H9 (cell line): ENCODE measurements around the gene PHF21B. TPM values are rescaled to one million over a fixed set of nuclear protein-coding genes. Genes with fewer than 3 reads are reported as not detected.

ENCODE experiments used
- DNase-seq: peaks from one replicate; pipeline ENCODE4 v3.0.0-alpha.2; 2017
- H2AFZ ChIP-seq: one replicate; pipeline ENCODE4 v1.6.1; 2013; ENCODE audit warnings: mild to moderate bottlenecking, low read length, control low read depth, moderate library complexity
- H2AK5ac ChIP-seq: 2 replicates; pipeline ENCODE4 v1.6.1; 2013; ENCODE audit warnings: low read length, control low read depth, mixed read lengths; ENCODE audit not compliant: insufficient read length
- H2BK120ac ChIP-seq: one replicate; pipeline ENCODE4 v1.6.1; 2013; ENCODE audit warnings: low read depth, mild to moderate bottlenecking, low read length, control low read depth, inconsistent platforms; ENCODE audit not compliant: poor library complexity, severe bottlenecking
- H2BK12ac ChIP-seq: 2 replicates; pipeline ENCODE4 v1.6.1; 2013; ENCODE audit warnings: low read length, control low read depth, mixed read lengths, low read depth; ENCODE audit not compliant: insufficient read length
- H2BK15ac ChIP-seq: 2 replicates; pipeline ENCODE4 v1.6.1; 2013; ENCODE audit warnings: low read depth, low read length, control low read depth
- H2BK20ac ChIP-seq: one replicate; pipeline ENCODE4 v1.6.1; 2013; ENCODE audit warnings: low read depth, mild to moderate bottlenecking, low read length, control low read depth, inconsistent platforms; ENCODE audit not compliant: poor library complexity, severe bottlenecking
- H2BK5ac ChIP-seq: 2 replicates; pipeline ENCODE4 v1.6.1; 2013; ENCODE audit warnings: low read length, control low read depth, mixed read lengths; ENCODE audit not compliant: insufficient read length
- H3K14ac ChIP-seq: 2 replicates; pipeline ENCODE4 v1.6.1; 2013; ENCODE audit warnings: low read length, control low read depth; ENCODE audit not compliant: insufficient read depth
- H3K18ac ChIP-seq: 2 replicates; pipeline ENCODE4 v1.6.1; 2013; ENCODE audit warnings: low read depth, mild to moderate bottlenecking, mixed read lengths, low read length, control low read depth; ENCODE audit not compliant: insufficient read length
- H3K23ac ChIP-seq: 2 replicates; pipeline ENCODE4 v1.6.1; 2013; ENCODE audit warnings: low read length, control low read depth, mixed read lengths, low read depth; ENCODE audit not compliant: insufficient read length
- H3K23me2 ChIP-seq: 2 replicates; pipeline ENCODE4 v1.6.1; 2013; ENCODE audit warnings: low read depth, mild to moderate bottlenecking, mixed read lengths, low read length, control low read depth; ENCODE audit not compliant: insufficient read length, poor library complexity, severe bottlenecking
- H3K27ac ChIP-seq: 2 replicates; pipeline ENCODE4 v1.5.1; 2013; ENCODE audit warnings: low read length, control low read depth, mixed read lengths, low read depth; ENCODE audit not compliant: insufficient read length
- H3K27me3 ChIP-seq: 2 replicates; pipeline ENCODE4 v1.6.1; 2013; ENCODE audit warnings: low read length, control low read depth, inconsistent platforms; ENCODE audit not compliant: insufficient read depth
- H3K4ac ChIP-seq: 2 replicates; pipeline ENCODE4 v1.6.1; 2013; ENCODE audit warnings: low read depth, mild to moderate bottlenecking, control low read depth, inconsistent platforms, low read length, moderate library complexity
- H3K4me1 ChIP-seq: 2 replicates; pipeline ENCODE4 v1.6.1; 2013; ENCODE audit warnings: low read length, control low read depth, inconsistent platforms; ENCODE audit not compliant: insufficient read depth
- H3K4me2 ChIP-seq: 2 replicates; pipeline ENCODE4 v1.6.1; 2013; ENCODE audit warnings: low read length, control low read depth, mixed read lengths; ENCODE audit not compliant: insufficient read length, insufficient read depth
- H3K56ac ChIP-seq: 2 replicates; pipeline ENCODE4 v1.6.1; 2013; ENCODE audit warnings: low read depth, mild to moderate bottlenecking, mixed read lengths, low read length, control low read depth; ENCODE audit not compliant: insufficient read length
- H3K79me1 ChIP-seq: 2 replicates; pipeline ENCODE4 v1.6.1; 2013; ENCODE audit warnings: low read depth, mild to moderate bottlenecking, moderate library complexity, low read length, control low read depth, inconsistent platforms; ENCODE audit not compliant: insufficient read depth, poor library complexity, severe bottlenecking
- H3K79me2 ChIP-seq: 2 replicates; pipeline ENCODE4 v1.6.1; 2013; ENCODE audit warnings: low read length, control low read depth, inconsistent platforms; ENCODE audit not compliant: insufficient read depth
- H3K9ac ChIP-seq: 2 replicates; pipeline ENCODE4 v1.6.1; 2013; ENCODE audit warnings: low read length, control low read depth, mixed read lengths; ENCODE audit not compliant: insufficient read length; ENCODE audit errors: extremely low read depth
- H3K9me3 ChIP-seq: one replicate; pipeline ENCODE4 v1.6.1; 2013; ENCODE audit warnings: low read depth, low read length, inconsistent platforms; ENCODE audit not compliant: control insufficient read depth
- H3T11ph ChIP-seq: one replicate; pipeline ENCODE4 v1.6.1; 2013; ENCODE audit warnings: mild to moderate bottlenecking, low read length, control low read depth, inconsistent platforms
- H4K20me1 ChIP-seq: one replicate; pipeline ENCODE4 v1.6.1; 2013; ENCODE audit not compliant: control insufficient read depth, insufficient read length, insufficient read depth
- H4K5ac ChIP-seq: 2 replicates; pipeline ENCODE4 v1.6.1; 2013; ENCODE audit warnings: low read depth, mild to moderate bottlenecking, mixed read lengths, low read length, control low read depth; ENCODE audit not compliant: insufficient read length
- H4K8ac ChIP-seq: replicated peaks from 2 replicates; pipeline ENCODE4 v1.6.1; 2013; ENCODE audit warnings: low read length, control low read depth, mixed read lengths, low read depth; ENCODE audit not compliant: insufficient read length
- H4K91ac ChIP-seq: 2 replicates; pipeline ENCODE4 v1.6.1; 2013; ENCODE audit warnings: low read depth, mild to moderate bottlenecking, moderate library complexity, mixed read lengths, low read length, control low read depth; ENCODE audit not compliant: insufficient read length
- H3K27ac Mint-ChIP-seq, 3 experiments: 2 replicates in 2 of 3; 3 replicates in 1 of 3; pipeline ENCODE4 v1.8.0; 2020 to 2021; ENCODE audit warnings: mixed read lengths in 3 of 3, mild to moderate bottlenecking in 1 of 3, moderate library complexity in 1 of 3
- H3K27me3 Mint-ChIP-seq: 2 replicates; pipeline ENCODE4 v1.8.0; 2021; ENCODE audit warnings: low read depth, mild to moderate bottlenecking, moderate library complexity, mixed read lengths
- H3K36me3 Mint-ChIP-seq, 3 experiments: 2 replicates in 2 of 3; 3 replicates in 1 of 3; pipeline ENCODE4 v1.8.0; 2020 to 2021; ENCODE audit warnings: low read depth in 3 of 3, mixed read lengths in 3 of 3; ENCODE audit not compliant: insufficient read depth in 1 of 3
- H3K4me1 Mint-ChIP-seq, 2 experiments: 2 replicates each; pipeline ENCODE4 v1.8.0; 2020; ENCODE audit warnings: mixed read lengths in 2 of 2
- H3K4me3 Mint-ChIP-seq, 2 experiments: 2 replicates in 1 of 2; 3 replicates in 1 of 2; pipeline ENCODE4 v1.8.0; 2020 to 2021; ENCODE audit warnings: mild to moderate bottlenecking in 2 of 2, mixed read lengths in 2 of 2, moderate library complexity in 1 of 2
- H3K9me3 Mint-ChIP-seq, 2 experiments: 2 replicates in 1 of 2; 3 replicates in 1 of 2; pipeline ENCODE4 v1.8.0; 2020; ENCODE audit warnings: mild to moderate bottlenecking in 2 of 2, mixed read lengths in 2 of 2, moderate library complexity in 1 of 2
- WGBS: extraction: QIAGEN DNeasy Blood & Tissue Kit; methylation state at CpG from one replicate; pipeline ENCODE4 v1.1.7; 2013; ENCODE audit warnings: missing lambda C conversion rate, low lambda C conversion rate, mixed read lengths; ENCODE audit not compliant: insufficient read length; ENCODE audit errors: extremely low coverage; 5-methylcytosine and 5-hydroxymethylcytosine counted together
- total RNA-seq: library from RNA; stranded (reverse); gene quantifications from 2 replicates; pipeline ENCODE4 v1.2.1, GENCODE V29; 2021
- TF ChIP-seq, protein P1 (sequence below): fragments of 200-600 bp; sonication (generic); conservative IDR thresholded peaks from 3 replicates; pipeline ENCODE4 v1.8.0; 2021; ENCODE audit warnings: antibody characterized with exemption, mild to moderate bottlenecking

Gene PHF21B
- total RNA-seq, 1 experiment from 2014 or later, result 60.3 TPM

DNA sequence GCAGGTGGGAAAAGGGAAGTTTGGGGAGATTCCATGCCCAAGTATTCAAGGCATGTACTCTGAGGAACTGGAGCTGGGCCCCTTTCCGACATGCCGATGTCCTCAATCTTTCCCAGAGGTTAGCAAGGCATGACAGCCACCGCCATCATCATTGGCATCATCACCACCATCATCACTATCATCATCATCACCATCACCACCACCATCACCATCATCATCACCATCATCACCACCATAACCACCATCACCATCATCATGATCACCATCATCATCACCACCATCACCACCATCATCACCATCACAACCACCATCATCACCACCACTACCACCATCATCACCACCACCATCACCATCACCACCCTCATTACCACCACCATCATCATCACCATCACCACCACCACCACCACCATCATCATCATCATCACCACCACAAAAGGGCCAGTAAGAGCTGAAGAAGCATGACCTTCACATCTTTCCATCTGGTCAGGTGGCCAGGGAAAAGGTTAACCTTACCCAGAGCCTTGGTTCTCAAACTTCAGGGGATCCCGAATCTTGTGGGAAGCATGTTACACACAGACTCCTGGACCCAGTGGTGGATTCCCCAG, 25.8 kb downstream of the PHF21B start:
- H3K4me2 ChIP-seq, result no peak overlapping the region
- DNase-seq, result no peak
- no peak overlapping the region for H3K27ac ChIP-seq
- no peak overlapping the region for H3K23ac ChIP-seq
- peaks cover 21 to 32% of the 10 kb centered on the region in 2 experiments for H3K4me1 Mint-ChIP-seq
- H2BK20ac ChIP-seq, result no peak overlapping the region
- no peak overlapping the region for H4K8ac ChIP-seq
- H2AK5ac ChIP-seq, result no peak overlapping the region
- H3K79me2 ChIP-seq, result peaks cover 35% of the 10 kb centered on the region; the same call in 1 of the 2 replicates
- no peak overlapping the region for H2BK15ac ChIP-seq
- no peak overlapping the region for H3K56ac ChIP-seq
- WGBS, result no CpG with 5 or more reads among the region's 4 CpGs
- no peak overlapping the region for H2AFZ ChIP-seq
- H3K36me3 Mint-ChIP-seq, result peaks cover 16 to 32% (median 29%) of the 10 kb centered on the region in 3 experiments
- H2BK12ac ChIP-seq, result no peak overlapping the region
- no peak overlapping the region for H3K4ac ChIP-seq
- H3K27me3 Mint-ChIP-seq, result no peaks in the 10 kb centered on the region
- no peak overlapping the region for H3K27ac Mint-ChIP-seq
- peaks cover 2 to 4% of the 10 kb centered on the region in 2 experiments; a peak in 3 of 5 replicates for H3K9me3 Mint-ChIP-seq
- H4K20me1 ChIP-seq, result peaks cover 8% of the 10 kb centered on the region
- H3K79me1 ChIP-seq, result peaks cover 10% of the 10 kb centered on the region
- no peaks in the 10 kb centered on the region for H3K23me2 ChIP-seq
- H4K91ac ChIP-seq, result no peak overlapping the region
- no peaks in the 10 kb centered on the region for H3K4me1 ChIP-seq
- no peak overlapping the region for H2BK5ac ChIP-seq
- H2BK120ac ChIP-seq, result no peak overlapping the region
- no peak overlapping the region for H3K9ac ChIP-seq
- TF ChIP-seq, protein P1, sequence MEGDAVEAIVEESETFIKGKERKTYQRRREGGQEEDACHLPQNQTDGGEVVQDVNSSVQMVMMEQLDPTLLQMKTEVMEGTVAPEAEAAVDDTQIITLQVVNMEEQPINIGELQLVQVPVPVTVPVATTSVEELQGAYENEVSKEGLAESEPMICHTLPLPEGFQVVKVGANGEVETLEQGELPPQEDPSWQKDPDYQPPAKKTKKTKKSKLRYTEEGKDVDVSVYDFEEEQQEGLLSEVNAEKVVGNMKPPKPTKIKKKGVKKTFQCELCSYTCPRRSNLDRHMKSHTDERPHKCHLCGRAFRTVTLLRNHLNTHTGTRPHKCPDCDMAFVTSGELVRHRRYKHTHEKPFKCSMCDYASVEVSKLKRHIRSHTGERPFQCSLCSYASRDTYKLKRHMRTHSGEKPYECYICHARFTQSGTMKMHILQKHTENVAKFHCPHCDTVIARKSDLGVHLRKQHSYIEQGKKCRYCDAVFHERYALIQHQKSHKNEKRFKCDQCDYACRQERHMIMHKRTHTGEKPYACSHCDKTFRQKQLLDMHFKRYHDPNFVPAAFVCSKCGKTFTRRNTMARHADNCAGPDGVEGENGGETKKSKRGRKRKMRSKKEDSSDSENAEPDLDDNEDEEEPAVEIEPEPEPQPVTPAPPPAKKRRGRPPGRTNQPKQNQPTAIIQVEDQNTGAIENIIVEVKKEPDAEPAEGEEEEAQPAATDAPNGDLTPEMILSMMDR, result no peak
- H3K27me3 ChIP-seq, result no peaks in the 10 kb centered on the region
- no peaks in the 10 kb centered on the region for H3K9me3 ChIP-seq
- no peak overlapping the region; a peak in 1 of 5 replicates for H3K4me3 Mint-ChIP-seq
- H3K14ac ChIP-seq, result no peak overlapping the region
- H3T11ph ChIP-seq, result no peak overlapping the region
- no peak overlapping the region for H4K5ac ChIP-seq
- H3K18ac ChIP-seq, result no peak overlapping the region
